ENCODE measurements around the gene CD47.

CD47 gene

GRCh38 chr3:108011616-108012015 lies 79.2 kb downstream of the CD47 start:
- Histone ChIP-seq H3K27ac (ENCODE audit: low read length) (no peak overlapping the region), H3K27me3 (ENCODE audit: insufficient read depth, low read length, poor library complexity) (no peaks in the 10 kb centered on the region), H2AFZ (ENCODE audit: low read depth, low read length) (no peak overlapping the region), H3K4me1 (ENCODE audit: insufficient read depth, low read length) (no peaks in the 10 kb centered on the region), H3K4me3 (ENCODE audit: low read depth in 1 of 2, low read length in 2 of 2) (no peak overlapping the region), H4K20me1 (ENCODE audit: insufficient read depth, low read length) (no peaks in the 10 kb centered on the region), H3K9me3 (ENCODE audit: insufficient read depth, low read length, severe bottlenecking) (no peaks in the 10 kb centered on the region), H3K36me3 (ENCODE audit: insufficient read depth, low read length) (no peaks in the 10 kb centered on the region), H3K4me2 (ENCODE audit: insufficient read depth, low read length) (no peak overlapping the region), H3K79me2 (ENCODE audit: insufficient read depth, low read length) (no peaks in the 10 kb centered on the region), H3K9ac (ENCODE audit: low read depth, low read length) (no peak overlapping the region)
- TF ChIP-seq CTCF (IDR thresholded peaks at IDR 0.05; ENCODE audit: borderline replicate concordance, extremely low read depth, low read length, poor library complexity, severe bottlenecking) (no peak), EZH2 (IDR thresholded peaks at IDR 0.05; ENCODE audit: borderline replicate concordance, low read depth, low read length, severe bottlenecking) (no peak)
- ATAC-seq (ENCODE audit: insufficient read depth, low read depth): no peak
- DNase-seq: no peak

- Histone ChIP-seq H2AFZ (ENCODE audit: low read depth, low read length) (no peak overlapping the region), H3K9ac (ENCODE audit: low read depth, low read length) (no peak overlapping the region)
- no peak for DNase-seq
These were observed 81.7 kb downstream of the CD47 start for GRCh38 chr3:108008931-108009639.

GRCh38 chr3:108008106-108008505 lies 82.7 kb downstream of the CD47 start:
- Histone ChIP-seq H3K4me1 (ENCODE audit: insufficient read depth, low read length) (no peaks in the 10 kb centered on the region), H2AFZ (ENCODE audit: low read depth, low read length) (no peak overlapping the region), H3K9ac (ENCODE audit: low read depth, low read length) (no peak overlapping the region), H4K20me1 (ENCODE audit: insufficient read depth, low read length) (no peaks in the 10 kb centered on the region), H3K27ac (ENCODE audit: low read length) (no peak overlapping the region), H3K4me2 (ENCODE audit: insufficient read depth, low read length) (no peak overlapping the region), H3K36me3 (ENCODE audit: insufficient read depth, low read length) (no peaks in the 10 kb centered on the region), H3K79me2 (ENCODE audit: insufficient read depth, low read length) (no peaks in the 10 kb centered on the region), H3K4me3 (ENCODE audit: low read depth in 1 of 2, low read length in 2 of 2) (no peak overlapping the region), H3K27me3 (ENCODE audit: insufficient read depth, low read length, poor library complexity) (no peaks in the 10 kb centered on the region), H3K9me3 (ENCODE audit: insufficient read depth, low read length, severe bottlenecking) (no peaks in the 10 kb centered on the region)
- no peak for DNase-seq
- TF ChIP-seq CTCF (IDR thresholded peaks at IDR 0.05; ENCODE audit: borderline replicate concordance, extremely low read depth, low read length, poor library complexity, severe bottlenecking) (no peak), EZH2 (IDR thresholded peaks at IDR 0.05; ENCODE audit: borderline replicate concordance, low read depth, low read length, severe bottlenecking) (no peak)
- ATAC-seq (ENCODE audit: insufficient read depth, low read depth): no peak

More at GRCh38 chr3:108008931-108009639, 81.7 kb downstream of the CD47 start:
- Histone ChIP-seq H3K27me3 (ENCODE audit: insufficient read depth, low read length, poor library complexity) (no peaks in the 10 kb centered on the region), H3K4me3 (ENCODE audit: low read depth in 1 of 2, low read length in 2 of 2) (no peak overlapping the region), H3K79me2 (ENCODE audit: insufficient read depth, low read length) (no peaks in the 10 kb centered on the region), H4K20me1 (ENCODE audit: insufficient read depth, low read length) (no peaks in the 10 kb centered on the region), H3K9me3 (ENCODE audit: insufficient read depth, low read length, severe bottlenecking) (no peaks in the 10 kb centered on the region), H3K27ac (ENCODE audit: low read length) (no peak overlapping the region), H3K36me3 (ENCODE audit: insufficient read depth, low read length) (no peaks in the 10 kb centered on the region), H3K4me1 (ENCODE audit: insufficient read depth, low read length) (no peaks in the 10 kb centered on the region), H3K4me2 (ENCODE audit: insufficient read depth, low read length) (no peak overlapping the region)
- no peak for ATAC-seq (ENCODE audit: insufficient read depth, low read depth)
- TF ChIP-seq EZH2 (IDR thresholded peaks at IDR 0.05; ENCODE audit: borderline replicate concordance, low read depth, low read length, severe bottlenecking) (no peak), CTCF (IDR thresholded peaks at IDR 0.05; ENCODE audit: borderline replicate concordance, extremely low read depth, low read length, poor library complexity, severe bottlenecking) (no peak)

Data from DND-41 (cell line).